Gastroesophageal sphincter (tissue), 3 donors: ENCODE results near the gene TLX1.

Experiments
- EP300 ChIP-seq: sonication (generic); formaldehyde crosslinking; IDR thresholded peaks from one replicate; pipeline ENCODE4 v1.6.1; 2017; ENCODE audit warnings: antibody characterized with exemption, mild to moderate bottlenecking
- POLR2AphosphoS5 ChIP-seq: sonication (generic); formaldehyde crosslinking; IDR thresholded peaks from one replicate; pipeline ENCODE4 v1.6.1; 2017; ENCODE audit warnings: antibody characterized with exemption
- TF ChIP-seq, protein P1 (sequence below), 4 experiments: fragments of 200-600 bp in 2 of 4; fragments of 450-650 bp in 2 of 4; sonication (generic) in 1 of 4; IDR thresholded peaks; one replicate each; pipeline ENCODE4 v1.5.1; 2017 to 2019; ENCODE audit warnings: antibody characterized with exemption in 4 of 4, mild to moderate bottlenecking in 2 of 4, moderate library complexity in 2 of 4

DNA sequence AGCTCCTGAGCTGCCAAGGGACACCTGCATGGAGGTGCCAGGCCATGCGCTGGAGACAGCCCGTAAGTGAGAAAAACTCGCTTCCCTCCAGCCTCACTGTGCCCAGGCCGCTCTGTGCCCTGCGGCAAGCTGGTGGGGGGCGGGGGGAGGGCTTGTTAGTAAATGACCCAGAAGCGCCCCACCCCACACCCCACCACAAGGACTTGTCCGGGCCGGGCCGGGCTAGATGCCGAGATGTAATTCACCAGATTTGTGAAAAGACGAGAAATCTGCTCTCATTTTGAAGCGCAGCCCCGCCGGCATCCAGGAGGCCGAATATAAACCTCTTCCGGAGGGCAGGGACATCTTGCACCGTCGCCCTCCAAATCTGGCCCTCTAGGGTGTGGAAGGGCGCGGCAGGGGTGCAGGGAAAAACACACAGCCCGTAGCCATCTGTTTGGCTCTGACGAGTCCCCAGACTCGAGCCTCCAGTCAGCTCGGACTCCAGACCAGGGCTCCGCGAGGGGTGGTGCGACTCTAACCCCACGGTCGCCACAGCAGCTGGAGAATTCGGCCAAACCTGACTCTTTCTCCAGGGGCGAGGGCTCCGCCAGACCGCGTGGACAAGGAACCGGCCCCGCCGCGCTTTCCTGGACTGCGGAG is 14.8 kb downstream of the TLX1 start:
- TF ChIP-seq, protein P1, sequence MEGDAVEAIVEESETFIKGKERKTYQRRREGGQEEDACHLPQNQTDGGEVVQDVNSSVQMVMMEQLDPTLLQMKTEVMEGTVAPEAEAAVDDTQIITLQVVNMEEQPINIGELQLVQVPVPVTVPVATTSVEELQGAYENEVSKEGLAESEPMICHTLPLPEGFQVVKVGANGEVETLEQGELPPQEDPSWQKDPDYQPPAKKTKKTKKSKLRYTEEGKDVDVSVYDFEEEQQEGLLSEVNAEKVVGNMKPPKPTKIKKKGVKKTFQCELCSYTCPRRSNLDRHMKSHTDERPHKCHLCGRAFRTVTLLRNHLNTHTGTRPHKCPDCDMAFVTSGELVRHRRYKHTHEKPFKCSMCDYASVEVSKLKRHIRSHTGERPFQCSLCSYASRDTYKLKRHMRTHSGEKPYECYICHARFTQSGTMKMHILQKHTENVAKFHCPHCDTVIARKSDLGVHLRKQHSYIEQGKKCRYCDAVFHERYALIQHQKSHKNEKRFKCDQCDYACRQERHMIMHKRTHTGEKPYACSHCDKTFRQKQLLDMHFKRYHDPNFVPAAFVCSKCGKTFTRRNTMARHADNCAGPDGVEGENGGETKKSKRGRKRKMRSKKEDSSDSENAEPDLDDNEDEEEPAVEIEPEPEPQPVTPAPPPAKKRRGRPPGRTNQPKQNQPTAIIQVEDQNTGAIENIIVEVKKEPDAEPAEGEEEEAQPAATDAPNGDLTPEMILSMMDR (IDR thresholded peaks at IDR 0.05), result no peak
- TF ChIP-seq EP300, result no peak
- no peak for TF ChIP-seq POLR2AphosphoS5
